GDM1 (cell line): ENCODE results near the gene FAM204A.
A peak's percentile ranks its signal among the peaks of the same experiment; 100 is the strongest.

Experiments
- DNase-seq: peaks from one replicate; lab custom pipeline; 2025; lab: John Stamatoyannopoulos, UW

Gene FAM204A

DNA sequence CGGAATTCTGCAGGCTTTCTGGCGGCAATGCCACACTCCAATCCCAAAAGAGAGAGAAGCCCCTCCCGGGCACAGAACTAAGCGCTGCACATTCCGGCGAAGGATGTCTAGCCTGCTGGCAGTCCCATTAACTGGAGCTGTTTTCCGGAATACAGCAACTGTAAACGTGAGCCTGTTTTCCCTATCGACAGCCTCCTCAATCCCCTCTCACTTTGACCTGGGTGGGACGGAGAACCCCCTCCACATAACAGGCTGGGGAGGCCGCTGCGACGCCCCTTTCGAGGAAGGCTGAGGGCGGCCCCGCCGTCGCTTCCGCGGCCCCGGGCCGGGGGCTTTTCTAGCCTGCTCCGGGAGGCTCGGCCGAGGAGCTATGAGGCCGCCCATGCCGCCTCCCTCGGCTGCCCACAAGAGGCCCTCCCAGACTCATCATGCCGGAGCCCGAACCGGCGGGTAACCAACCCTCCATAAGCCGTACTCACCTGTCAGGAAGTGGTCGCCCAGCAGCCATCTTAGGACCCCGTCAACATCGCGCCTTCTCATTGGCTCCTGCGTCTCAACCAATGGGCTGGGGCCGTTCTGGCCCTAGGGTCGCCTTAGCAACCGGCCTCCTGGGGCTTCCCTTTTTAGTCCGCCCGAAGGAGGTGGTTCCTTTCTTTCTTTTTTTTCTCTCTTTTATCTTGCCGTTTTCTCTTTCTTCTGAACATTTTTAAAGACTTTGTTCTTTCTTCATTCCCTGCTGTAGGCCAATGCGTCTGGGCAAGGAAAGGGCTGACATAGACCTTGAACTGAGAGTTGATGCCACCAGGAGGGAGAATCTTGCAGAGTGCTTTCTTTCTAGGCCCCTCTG is at the start of gene FAM204A:
TSS of gene FAM204A (minus strand) at position 534 of the 847 bp plus-strand sequence. CDS start 5,909 bp downstream, outside the sequence.
- DNase-seq = peak; percentile 82

DNA sequence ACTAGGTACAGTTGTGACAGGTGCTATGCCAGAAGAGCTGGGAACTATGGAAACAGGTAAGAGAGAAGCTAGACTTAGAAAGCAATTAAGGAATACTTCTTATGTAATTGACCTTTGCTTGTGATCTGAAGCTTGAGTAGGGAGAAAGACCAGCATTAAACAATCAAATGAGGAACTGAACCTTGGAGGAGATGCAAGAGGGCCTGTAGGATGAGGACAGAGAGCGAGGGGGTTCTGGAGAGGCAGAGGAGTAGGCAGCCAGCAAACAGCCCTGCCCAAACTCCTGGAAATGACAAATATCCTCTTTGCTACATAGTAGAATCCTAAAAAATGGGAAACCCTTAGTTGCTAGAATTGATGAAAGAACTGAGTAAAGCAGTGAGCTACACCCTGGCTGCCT is 41.6 kb upstream of the FAM204A start:
- no peak for DNase-seq

DNA sequence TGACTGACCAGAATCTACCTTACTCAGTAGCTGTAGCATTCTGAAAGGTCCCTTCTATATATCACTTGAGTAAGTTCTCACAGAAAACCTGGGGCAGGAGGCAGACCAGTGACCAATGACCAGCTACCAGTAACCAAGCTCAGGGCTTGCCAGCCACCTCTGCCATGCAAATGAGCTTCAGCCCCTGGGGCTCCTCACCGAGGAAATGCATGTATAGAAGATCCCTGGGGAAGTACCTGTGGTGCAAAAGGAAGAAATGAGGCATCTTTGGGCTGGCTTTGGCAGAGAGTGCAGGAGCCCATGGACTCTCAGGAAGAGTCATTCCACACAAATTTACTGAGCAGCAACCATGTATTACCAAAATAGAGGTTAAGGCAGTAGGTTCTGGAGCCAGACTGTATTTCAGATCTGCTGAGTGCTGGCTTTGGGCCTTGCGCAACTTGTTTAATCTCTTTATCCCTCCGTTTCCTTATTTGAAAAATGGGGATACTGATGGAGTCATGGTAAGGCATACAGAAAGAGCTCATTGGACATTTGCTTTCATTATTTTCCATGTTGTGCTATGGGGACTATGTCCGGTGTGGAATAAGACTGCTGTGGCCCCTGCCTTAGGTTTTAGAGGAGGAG is 41.1 kb upstream of the FAM204A start:
- no peak for DNase-seq

DNA sequence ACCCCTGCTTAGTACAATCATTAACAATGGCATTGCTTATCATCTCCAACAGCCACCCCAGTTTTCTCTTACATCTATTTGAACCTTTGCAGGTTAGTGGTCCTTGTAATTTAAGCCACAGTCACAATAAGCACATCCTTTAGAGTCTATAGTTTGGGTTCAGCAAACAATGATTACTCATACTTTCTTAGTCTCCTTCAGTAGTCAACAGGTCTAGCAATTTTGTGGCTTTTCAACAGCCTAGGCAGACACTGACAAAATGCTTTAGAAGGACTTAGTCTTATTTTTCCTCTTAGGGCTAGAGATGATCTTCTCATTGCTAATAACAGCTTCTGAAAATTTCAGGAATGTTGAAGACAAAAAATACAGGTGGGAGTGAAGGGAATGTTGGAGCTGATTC is 32.3 kb upstream of the FAM204A start:
- DNase-seq = no peak

DNA sequence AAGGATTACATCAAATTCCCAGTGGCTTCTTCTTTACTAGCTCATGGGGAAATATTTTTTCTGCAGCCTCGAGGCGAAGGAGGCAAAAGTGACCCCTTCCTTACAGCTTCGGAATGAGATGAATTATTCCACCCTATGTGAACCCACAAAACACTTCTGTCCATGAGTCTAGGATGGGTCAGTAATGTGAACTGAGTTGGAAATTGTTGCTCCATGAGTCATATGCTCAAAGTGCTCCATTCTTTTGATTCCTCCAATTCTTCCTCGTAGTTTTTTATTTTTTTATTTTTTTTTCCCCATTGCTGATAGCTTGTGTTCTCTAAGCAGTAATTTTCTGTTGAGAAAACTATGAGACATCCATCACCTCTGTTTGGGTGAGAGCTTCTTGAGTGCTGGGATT is 31.7 kb upstream of the FAM204A start:
- DNase-seq = no peak

DNA sequence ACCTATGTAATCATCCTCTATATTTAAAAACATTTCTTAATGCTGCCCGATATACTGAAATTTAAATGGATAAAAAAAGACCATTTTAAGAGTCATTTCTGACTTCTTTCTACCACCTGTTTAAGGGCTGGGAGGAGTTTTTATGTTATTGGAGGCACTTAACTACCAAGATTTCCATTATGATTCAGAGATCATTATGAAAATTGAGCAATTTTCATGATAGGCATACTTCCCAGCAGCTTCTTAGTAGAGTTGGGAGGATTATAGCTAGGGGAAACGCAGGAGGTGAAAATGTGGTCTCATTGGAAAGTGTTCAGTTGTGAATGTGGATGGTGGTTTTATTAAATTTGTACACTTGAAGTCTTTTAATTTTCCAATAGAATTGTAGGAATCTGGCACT is 28.4 kb upstream of the FAM204A start:
- DNase-seq = no peak

DNA sequence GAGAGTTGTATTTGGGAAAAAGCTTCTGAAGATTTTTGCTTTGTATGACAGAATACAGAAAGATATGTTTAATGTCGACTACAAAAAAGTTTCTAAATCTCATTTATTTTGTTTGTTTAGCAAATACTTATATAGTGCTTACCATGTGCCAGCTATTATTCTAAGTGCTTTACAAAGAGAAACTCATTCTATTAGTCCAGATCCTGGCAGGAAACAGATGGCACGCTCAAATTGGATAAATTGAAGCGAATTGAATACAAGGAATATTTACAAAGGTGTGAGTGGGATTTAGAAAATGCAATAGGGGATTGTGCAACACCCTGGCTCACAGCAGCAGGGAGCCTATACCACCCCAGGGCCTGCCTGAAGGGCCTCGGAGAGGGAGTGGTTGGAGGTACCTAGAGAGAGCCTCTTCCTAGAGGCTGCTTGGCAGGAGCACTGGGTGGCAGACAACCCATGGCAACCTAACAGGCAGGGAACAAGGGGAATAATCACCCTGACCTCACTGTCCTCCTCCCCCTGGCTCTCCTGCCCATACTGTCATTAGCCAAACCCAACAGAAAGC is 27.6 kb upstream of the FAM204A start:
- no peak for DNase-seq

DNA sequence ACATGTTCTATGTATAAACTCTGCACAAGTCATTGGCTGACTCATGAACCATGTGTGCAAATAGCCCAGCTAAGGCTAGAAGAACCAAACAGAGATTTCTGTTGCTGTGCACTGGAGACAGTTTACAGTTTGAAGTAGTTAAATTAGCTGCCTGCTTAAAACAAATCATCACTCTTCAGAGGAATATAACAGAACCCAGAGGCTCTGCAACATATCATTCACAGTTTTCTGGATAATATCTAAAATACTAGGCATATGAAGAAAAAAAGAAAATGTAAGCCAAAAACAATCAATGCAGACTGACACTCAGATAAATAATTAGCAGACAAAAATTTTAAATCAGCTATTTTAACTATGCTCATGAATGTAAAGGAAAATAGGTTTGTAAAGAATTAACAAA is 23.6 kb upstream of the FAM204A start:
- DNase-seq = no peak

DNA sequence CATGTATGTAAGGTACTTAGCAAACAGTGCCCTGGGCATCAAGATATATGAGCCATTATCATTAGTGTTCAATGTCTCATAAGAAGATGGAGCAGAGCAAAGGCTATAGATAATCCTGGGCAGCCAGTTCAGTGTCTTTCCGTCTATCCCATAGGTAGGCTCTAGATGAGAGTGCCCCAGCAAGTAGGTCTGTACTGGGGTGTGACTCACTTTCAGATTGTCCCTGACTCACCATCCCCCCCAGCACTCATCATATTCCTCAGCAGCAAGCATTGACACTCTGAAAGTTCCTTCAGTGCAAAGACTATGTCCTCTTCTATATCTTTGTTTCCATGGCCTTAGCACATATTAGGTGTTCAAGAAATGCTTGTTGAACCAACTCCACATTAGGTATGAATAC is 20.0 kb upstream of the FAM204A start:
- no peak for DNase-seq

DNA sequence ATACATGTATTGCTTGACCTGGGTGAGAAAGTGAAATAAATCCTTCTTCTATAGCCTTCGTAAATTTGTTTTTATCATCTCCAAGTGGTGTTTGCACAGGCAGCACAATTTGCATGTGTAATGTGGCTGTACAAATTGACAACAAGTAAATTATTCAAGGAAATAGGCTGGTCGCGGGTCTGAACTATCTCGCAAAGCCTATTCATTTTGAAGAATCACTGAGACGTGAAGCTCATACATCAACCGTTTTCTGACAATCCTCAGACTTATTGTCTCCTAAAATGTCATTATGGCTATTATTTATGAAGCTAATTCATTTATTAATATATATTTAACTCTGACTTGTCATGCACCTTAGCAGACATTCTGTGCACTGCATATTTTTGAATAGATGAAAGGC is 16.2 kb upstream of the FAM204A start:
- DNase-seq = no peak

DNA sequence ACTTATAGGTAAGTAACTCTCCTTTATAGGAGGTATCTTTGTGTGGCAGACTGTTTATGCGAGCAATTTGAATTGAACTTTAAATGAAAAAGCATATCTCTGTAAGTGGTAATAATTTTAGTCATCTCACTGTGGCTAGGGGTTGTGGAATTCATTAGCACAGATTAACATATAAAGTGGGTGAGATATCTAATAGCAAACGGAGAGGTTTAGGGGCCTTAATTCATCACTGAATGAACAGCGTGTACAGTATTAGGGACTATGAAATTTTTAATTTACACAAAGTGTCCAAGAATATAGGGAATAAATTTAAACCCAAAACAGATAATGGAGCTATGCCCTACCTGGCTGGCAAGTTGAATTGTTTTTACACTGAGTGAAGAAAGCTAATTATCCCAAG is 15.7 kb upstream of the FAM204A start:
- no peak for DNase-seq

DNA sequence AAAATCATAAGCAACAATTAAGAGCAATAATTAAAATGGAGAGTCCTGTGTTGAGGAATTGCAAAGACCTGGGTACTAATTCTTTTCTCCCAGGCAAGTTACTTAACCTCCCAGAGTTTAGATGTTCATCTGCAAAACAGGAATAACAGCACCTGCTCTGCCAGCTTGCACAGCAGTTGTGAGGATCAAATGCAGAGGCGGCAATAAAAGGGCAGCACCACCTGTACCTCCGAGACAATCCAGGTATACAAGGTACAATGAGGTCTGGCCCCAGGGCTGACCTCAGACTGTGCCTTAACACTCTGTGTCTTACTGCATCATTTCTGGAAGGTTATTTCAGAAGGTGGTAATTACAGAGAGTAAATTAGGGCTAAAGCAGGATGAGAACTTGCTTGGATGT is 14.5 kb upstream of the FAM204A start:
- no peak for DNase-seq

DNA sequence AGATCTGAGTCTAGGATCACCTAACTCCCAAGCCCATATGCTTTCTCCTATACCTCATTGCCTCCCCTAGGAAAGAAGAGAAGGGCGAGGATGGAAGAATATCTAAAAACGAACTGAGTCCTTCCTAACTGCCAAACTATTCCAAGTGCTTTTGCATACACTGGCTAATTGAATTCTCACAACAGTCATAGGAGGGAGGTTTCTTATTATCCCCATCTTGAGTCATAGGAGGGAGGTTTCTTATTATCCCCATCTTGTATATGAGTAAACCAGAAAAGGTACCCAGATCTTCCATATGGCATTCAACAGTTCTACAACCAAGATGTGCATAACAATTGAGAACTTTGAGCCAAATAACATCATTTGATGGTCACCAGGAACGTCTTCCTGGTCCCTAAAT is 13.1 kb upstream of the FAM204A start:
- no peak for DNase-seq

DNA sequence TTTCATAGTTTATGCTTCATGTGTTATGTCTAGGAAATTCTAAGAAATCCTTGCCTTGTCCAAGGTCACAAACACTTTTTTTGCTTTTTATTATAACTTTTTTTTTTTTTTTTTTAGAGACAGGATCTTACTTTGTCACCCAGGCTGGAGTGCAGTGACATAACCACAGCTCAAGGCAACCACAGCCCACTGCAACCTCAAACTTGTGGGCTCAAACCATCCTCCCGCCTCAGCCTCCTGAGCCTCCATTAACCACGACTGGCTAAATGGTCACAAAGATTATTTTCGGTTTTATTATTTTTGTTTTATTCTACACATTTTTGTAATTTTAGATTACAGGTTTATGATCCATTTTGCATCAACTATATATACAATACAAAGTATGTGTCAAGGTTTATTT is 7.1 kb upstream of the FAM204A start:
- no peak for DNase-seq

DNA sequence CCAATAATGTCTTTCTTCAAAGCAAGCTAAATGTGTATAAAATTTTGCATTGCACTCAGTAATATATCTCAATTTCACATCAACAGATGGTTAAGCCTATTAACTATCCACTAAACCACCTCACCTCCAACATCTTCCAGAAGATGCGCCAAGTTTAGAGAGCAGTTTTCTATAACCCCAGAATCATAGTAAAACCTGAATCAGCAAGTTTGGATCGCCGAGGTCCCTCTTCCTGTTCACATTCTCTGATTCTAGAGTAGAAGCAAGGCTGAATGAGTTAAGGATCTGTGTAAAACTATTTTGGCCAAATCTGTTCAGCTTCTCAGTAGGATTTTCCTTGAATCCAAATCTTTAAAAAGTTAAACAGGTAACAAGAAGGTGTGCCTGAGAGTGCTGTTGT is 1.4 kb upstream of the FAM204A start:
- no peak for DNase-seq

DNA sequence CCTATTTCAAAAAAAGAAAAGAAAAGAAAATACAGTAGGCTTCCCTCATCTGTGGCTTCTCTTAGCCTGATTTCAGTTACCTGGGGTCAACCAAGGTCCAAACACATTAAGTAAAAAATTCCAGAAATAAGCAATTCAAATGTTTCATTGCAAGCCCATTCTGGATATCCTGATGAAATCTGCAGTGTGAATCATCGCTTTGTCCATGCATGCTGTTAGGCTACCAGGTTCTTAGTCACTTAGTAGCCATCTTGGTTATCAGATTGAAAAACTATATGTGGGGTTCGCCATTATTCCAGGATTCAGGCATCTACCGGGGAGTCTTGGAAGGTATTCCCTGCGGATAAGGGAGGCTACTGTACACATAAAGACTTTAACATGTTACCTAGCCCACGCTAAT is 991 bp upstream of the FAM204A start:
- no peak for DNase-seq

DNA sequence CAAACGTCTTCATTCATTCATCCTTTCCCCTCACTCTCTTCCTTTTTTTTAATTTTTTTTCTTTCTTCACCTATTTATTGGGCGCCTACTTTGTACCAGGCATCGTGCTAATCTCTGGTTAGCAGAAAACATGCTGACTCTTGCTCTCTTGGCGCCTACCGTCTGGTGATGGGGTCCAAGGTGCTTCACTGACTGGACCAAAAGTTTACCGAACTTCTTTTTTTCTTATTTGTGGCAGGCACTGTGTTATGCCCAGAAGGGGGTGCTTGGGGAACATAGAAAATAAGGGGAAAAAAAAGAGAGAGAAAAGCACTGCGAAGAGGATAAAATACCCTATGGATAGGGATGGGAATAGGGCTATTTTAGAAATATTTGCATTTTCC is 505 bp upstream of the FAM204A start:
- DNase-seq = no peak

DNA sequence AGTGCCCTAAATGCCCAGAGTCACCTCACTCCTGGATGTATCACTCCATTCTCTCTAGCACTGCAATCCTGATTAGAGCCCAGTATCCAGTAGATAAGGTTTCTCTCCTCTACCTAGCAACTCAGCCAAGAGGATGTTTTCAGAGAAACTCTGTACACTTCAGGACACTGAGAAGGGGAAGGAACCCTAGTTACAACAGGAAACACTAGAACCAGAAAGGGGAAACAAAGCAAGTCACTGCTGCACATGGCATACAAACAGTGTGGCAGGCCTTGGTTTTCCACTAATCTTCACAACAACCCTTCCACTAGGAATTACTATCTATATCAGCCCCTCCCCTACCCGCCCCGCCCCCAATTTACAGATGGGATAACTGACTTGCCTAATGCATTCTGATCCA is 1.6 kb downstream of the FAM204A start:
- no peak for DNase-seq

DNA sequence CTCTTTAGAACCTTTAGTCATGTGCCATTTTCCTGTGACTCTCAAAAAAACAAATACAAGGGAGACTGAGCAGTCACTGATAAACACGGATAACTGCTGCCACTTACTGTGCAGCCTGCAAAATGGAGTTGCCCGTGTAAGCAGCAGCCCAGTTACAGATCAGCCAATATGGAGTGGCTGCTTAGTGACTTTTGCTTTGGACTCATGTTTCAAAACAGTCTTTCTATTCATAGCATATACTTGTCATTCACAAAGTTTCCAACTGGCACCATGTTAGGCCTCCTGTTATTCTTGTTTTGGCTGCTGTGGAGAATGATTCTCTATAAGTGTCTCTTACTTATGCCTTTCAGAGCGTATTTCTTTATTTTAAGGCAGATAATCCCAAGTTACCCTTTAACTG is 3.0 kb downstream of the FAM204A start:
- DNase-seq = no peak

DNA sequence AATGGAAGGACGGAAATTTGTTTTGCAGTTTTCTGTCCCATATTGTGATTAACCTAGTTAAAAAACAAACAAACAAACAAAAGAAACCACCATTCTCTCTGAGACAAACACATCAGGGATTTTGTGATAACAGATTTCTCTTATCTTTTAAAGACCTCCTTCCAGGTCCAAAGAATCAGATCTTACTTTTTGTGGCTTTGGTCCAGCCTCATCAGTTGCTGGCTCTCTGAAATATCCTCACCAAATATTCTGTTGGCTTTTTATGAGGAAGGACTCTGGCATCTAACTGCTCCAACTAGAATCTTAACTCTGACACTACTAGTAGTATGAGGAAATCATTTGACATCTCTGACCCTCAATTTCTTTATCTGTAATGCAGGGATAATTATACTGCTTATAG is 4.8 kb downstream of the FAM204A start:
- no peak for DNase-seq

DNA sequence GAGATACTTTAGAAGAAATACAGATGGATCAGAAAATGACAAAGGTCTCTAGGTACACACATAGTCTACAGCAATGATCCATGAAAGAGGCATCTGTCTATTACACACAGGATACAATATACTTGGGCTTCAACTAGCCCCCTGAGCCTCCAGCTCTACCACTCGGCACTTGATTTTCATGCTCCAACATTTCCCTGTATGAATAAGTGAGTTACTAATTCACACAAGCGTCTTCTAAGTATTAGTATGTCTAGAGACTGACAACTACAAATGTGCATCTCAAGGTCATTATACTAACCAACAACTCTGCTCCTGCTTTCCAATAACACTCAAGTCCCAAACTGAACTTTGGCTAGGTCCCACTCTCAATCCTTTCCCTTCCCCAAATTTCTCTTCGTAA is 8.3 kb downstream of the FAM204A start:
- DNase-seq = no peak

DNA sequence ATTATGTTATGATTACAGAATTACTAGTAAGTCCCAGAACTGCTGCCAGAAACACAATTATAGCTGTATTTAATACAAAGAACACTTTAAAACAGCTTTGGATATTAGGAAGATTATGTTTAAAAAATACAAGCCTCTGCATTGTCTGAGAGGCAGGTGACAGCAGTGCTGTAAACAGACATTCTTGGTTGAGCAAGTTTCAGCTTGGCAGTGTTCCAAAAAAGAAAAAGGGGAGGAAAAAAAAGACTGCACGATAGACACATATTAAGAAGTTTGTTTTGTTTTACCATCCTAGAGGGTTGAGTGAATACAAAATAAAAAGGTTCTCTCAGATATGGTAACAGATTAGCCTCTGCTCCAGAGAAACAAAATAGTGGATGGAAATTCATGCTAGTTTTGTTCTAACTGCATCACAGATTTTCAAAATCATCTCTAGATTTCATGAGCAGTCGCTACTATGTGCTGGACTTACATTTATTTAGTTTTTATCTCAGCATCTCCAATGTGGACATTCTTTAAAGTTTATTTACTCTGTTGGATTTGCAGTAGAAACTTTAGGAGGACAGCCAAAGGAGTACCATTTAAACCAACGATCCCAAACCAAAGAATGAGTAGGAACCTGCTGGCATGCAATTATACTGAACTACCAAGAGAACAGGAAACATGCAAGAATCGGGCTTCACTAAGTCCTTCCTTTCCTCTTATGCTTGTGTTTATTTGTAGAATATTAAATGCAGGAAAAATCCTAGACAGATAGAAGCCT is 9.0 kb downstream of the FAM204A start:
- no peak for DNase-seq

DNA sequence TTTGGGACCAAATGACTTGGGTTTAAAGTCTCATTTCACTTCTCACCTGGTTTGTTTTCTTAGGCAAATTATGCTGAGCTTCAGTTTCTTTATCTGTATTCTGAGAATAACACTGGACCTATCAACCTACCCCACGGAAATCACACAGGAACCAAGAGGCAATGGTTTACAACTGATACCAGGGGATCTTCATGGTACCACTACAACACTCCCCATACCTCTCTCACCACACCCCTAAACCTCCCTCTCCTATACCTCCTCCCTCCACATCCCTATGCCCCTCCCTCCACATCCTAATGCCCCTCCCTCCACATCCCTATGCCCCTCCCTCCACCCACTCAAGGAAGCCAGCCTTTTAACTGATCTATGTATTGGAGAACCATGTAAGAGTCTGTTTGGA is 9.9 kb downstream of the FAM204A start:
- DNase-seq = no peak
